ENCODE data around the gene PITPNM1. TPM values are rescaled to one million over a fixed set of nuclear protein-coding genes. Genes with fewer than 3 reads are reported as not detected.

The PITPNM1 gene
- total RNA-seq, 1 donor from 2014 or later: 71.5 TPM

DNA sequence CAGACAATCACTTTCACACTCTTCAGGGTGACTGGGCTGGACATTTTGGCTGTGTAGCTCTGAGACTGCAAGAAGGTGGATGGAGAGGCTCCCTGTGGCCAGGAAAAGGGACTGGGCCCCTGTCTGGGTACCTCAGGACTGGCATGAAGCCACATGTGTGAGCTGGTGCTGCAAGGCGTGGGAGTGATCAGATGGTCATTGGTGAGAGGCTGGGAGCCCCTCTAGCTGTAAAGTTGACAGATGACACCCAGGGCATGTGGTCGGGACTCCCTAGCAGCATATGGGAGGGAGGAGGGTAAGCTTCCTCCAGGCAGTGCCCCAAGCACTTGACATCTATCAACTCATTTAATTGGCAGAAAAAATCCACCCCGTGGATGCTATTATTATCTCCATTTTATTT, 37.0 kb upstream of the PITPNM1 start:
- no peaks in the 10 kb centered on the region for H3K4me1 ChIP-seq (ENCODE audit: insufficient read depth, low read length)
- Mint-ChIP-seq H3K4me1 (ENCODE audit: low read depth, unreplicated experiment) (no peaks in the 10 kb centered on the region), H3K4me3 (ENCODE audit: unreplicated experiment) (no peak overlapping the region), H3K27ac (ENCODE audit: unreplicated experiment) (no peak overlapping the region), H3K27me3 (ENCODE audit: low read depth, unreplicated experiment) (peaks cover 26% of the 10 kb centered on the region), H3K9me3 (ENCODE audit: unreplicated experiment) (no peaks in the 10 kb centered on the region), H3K36me3 (ENCODE audit: low read depth, unreplicated experiment) (peaks cover 2% of the 10 kb centered on the region)
- no peak overlapping the region for H3K4me3 ChIP-seq (ENCODE audit: insufficient read depth, low read depth, low read length)
- no peak for TF ChIP-seq EZH2 (IDR thresholded peaks at IDR 0.05; ENCODE audit: insufficient read depth, low read length)
- TF ChIP-seq, protein P1, sequence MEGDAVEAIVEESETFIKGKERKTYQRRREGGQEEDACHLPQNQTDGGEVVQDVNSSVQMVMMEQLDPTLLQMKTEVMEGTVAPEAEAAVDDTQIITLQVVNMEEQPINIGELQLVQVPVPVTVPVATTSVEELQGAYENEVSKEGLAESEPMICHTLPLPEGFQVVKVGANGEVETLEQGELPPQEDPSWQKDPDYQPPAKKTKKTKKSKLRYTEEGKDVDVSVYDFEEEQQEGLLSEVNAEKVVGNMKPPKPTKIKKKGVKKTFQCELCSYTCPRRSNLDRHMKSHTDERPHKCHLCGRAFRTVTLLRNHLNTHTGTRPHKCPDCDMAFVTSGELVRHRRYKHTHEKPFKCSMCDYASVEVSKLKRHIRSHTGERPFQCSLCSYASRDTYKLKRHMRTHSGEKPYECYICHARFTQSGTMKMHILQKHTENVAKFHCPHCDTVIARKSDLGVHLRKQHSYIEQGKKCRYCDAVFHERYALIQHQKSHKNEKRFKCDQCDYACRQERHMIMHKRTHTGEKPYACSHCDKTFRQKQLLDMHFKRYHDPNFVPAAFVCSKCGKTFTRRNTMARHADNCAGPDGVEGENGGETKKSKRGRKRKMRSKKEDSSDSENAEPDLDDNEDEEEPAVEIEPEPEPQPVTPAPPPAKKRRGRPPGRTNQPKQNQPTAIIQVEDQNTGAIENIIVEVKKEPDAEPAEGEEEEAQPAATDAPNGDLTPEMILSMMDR (IDR thresholded peaks at IDR 0.05; ENCODE audit: insufficient read depth, low read depth, low read length): no peak
- no peaks in the 10 kb centered on the region for H3K79me2 ChIP-seq (ENCODE audit: insufficient read depth, low read length)
- H2AFZ ChIP-seq (ENCODE audit: low read depth, low read length): no peak overlapping the region
- no peak for DNase-seq (ENCODE audit: low read depth)
- no peaks in the 10 kb centered on the region for H3K9me3 ChIP-seq (ENCODE audit: insufficient read depth, low read depth, low read length)
- no peaks in the 10 kb centered on the region for H3K27me3 ChIP-seq (ENCODE audit: insufficient read depth, low read length)
- no peaks in the 10 kb centered on the region for H3K36me3 ChIP-seq (ENCODE audit: insufficient read depth, low read length)
- H3K9ac ChIP-seq (ENCODE audit: low read length): no peak overlapping the region
- H3K27ac ChIP-seq (ENCODE audit: low read depth, low read length): no peak overlapping the region
- H4K20me1 ChIP-seq (ENCODE audit: insufficient read depth, low read length): no peaks in the 10 kb centered on the region
- no peak for FAIRE-seq
- H3K4me2 ChIP-seq (ENCODE audit: low read length): no peak overlapping the region

DNA sequence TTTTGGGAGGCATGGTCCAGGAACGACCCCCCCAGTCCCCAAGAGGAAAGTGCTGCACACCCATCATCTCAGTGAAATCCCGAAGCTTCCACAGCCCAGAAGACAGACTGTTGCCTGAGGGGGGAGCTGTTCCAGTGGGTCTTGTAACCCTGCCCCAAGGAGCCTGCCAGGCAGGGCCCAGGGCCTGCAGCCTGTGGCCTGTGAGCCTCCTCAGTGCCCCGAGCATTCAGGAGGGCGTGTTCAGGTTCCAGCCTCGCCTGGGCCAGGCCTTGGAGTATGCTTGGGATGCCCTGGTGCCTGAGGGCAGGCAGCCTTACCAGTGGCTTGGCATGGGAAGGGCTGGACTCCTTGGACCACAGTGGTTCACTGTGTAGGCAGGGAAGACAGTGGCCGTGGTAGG, 36.0 kb upstream of the PITPNM1 start:
- Histone ChIP-seq H4K20me1 (ENCODE audit: insufficient read depth, low read length) (no peaks in the 10 kb centered on the region), H3K4me3 (ENCODE audit: insufficient read depth, low read depth, low read length) (no peak overlapping the region), H3K9ac (ENCODE audit: low read length) (no peak overlapping the region), H2AFZ (ENCODE audit: low read depth, low read length) (no peak overlapping the region), H3K4me2 (ENCODE audit: low read length) (no peak overlapping the region), H3K36me3 (ENCODE audit: insufficient read depth, low read length) (no peaks in the 10 kb centered on the region), H3K27me3 (ENCODE audit: insufficient read depth, low read length) (no peaks in the 10 kb centered on the region), H3K9me3 (ENCODE audit: insufficient read depth, low read depth, low read length) (no peaks in the 10 kb centered on the region), H3K4me1 (ENCODE audit: insufficient read depth, low read length) (no peaks in the 10 kb centered on the region), H3K79me2 (ENCODE audit: insufficient read depth, low read length) (no peaks in the 10 kb centered on the region), H3K27ac (ENCODE audit: low read depth, low read length) (no peak overlapping the region)
- H3K9me3 Mint-ChIP-seq (ENCODE audit: unreplicated experiment): no peaks in the 10 kb centered on the region
- no peak for TF ChIP-seq EZH2 (IDR thresholded peaks at IDR 0.05; ENCODE audit: insufficient read depth, low read length)
- TF ChIP-seq, protein P1 (IDR thresholded peaks at IDR 0.05; ENCODE audit: insufficient read depth, low read depth, low read length): no peak
- H3K36me3 Mint-ChIP-seq (ENCODE audit: low read depth, unreplicated experiment): peaks cover 2% of the 10 kb centered on the region
- DNase-seq (ENCODE audit: low read depth) (no peak), FAIRE-seq (no peak)
- H3K27me3 Mint-ChIP-seq (ENCODE audit: low read depth, unreplicated experiment): peaks cover 20% of the 10 kb centered on the region
- no peak overlapping the region for H3K4me3 Mint-ChIP-seq (ENCODE audit: unreplicated experiment)
- H3K27ac Mint-ChIP-seq (ENCODE audit: unreplicated experiment): no peak overlapping the region
- no peaks in the 10 kb centered on the region for H3K4me1 Mint-ChIP-seq (ENCODE audit: low read depth, unreplicated experiment)

DNA sequence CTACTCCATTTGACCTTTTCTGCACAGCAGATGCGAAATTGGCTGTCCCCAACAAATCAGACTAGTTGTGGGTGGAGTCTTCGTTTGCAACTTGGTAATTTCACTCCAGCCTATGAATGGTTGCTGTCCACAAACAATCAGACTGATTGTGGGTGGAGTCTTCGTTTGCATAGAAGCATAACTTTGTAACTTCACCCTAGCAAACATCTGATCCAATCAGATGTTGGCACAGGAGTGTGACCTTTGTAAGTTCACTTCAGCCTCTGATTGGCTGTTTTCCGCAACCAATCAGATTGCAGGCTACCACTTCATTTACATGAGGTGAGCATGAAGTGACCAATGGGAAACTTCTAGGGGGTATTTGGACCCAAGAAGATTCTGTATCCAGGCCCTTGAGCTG, 34.4 kb upstream of the PITPNM1 start:
- no peak overlapping the region for H2AFZ ChIP-seq (ENCODE audit: low read depth, low read length)
- no peaks in the 10 kb centered on the region for H3K27me3 ChIP-seq (ENCODE audit: insufficient read depth, low read length)
- Mint-ChIP-seq H3K9me3 (ENCODE audit: unreplicated experiment) (no peaks in the 10 kb centered on the region), H3K36me3 (ENCODE audit: low read depth, unreplicated experiment) (peaks cover 2% of the 10 kb centered on the region), H3K4me3 (ENCODE audit: unreplicated experiment) (no peak overlapping the region), H3K4me1 (ENCODE audit: low read depth, unreplicated experiment) (no peaks in the 10 kb centered on the region), H3K27ac (ENCODE audit: unreplicated experiment) (no peak overlapping the region), H3K27me3 (ENCODE audit: low read depth, unreplicated experiment) (peaks cover 12% of the 10 kb centered on the region)
- no peak overlapping the region for H3K4me3 ChIP-seq (ENCODE audit: insufficient read depth, low read depth, low read length)
- H3K9ac ChIP-seq (ENCODE audit: low read length): no peak overlapping the region
- no peak for DNase-seq (ENCODE audit: low read depth)
- no peak for FAIRE-seq
- H4K20me1 ChIP-seq (ENCODE audit: insufficient read depth, low read length): no peaks in the 10 kb centered on the region
- no peaks in the 10 kb centered on the region for H3K4me1 ChIP-seq (ENCODE audit: insufficient read depth, low read length)
- TF ChIP-seq, protein P1 (IDR thresholded peaks at IDR 0.05; ENCODE audit: insufficient read depth, low read depth, low read length): no peak
- no peak for TF ChIP-seq EZH2 (IDR thresholded peaks at IDR 0.05; ENCODE audit: insufficient read depth, low read length)
- H3K79me2 ChIP-seq (ENCODE audit: insufficient read depth, low read length): no peaks in the 10 kb centered on the region
- H3K27ac ChIP-seq (ENCODE audit: low read depth, low read length): no peak overlapping the region
- H3K4me2 ChIP-seq (ENCODE audit: low read length): no peak overlapping the region
- H3K9me3 ChIP-seq (ENCODE audit: insufficient read depth, low read depth, low read length): peaks cover under 1% of the 10 kb centered on the region
- no peaks in the 10 kb centered on the region for H3K36me3 ChIP-seq (ENCODE audit: insufficient read depth, low read length)

Data from astrocyte (in vitro differentiated cells and primary cell).